CD14-positive monocyte (primary cell): Measurements from ENCODE around the gene TMEM182. TPM values are rescaled to one million over a fixed set of nuclear protein-coding genes. Genes with fewer than 3 reads are reported as not detected.

Source experiments
- DNase-seq, 3 donors: peaks; one replicate each; pipeline ENCODE4 v3.0.0-alpha.2; 2011 to 2022
- H2AFZ ChIP-seq: 2 replicates; pipeline ENCODE4 v1.6.0; 2012; ENCODE audit warnings: mild to moderate bottlenecking, low read depth, low read length, inconsistent platforms; ENCODE audit not compliant: insufficient read depth, poor library complexity, severe bottlenecking
- H3K27ac ChIP-seq, 2 donors: 1 replicate in 1 of 2; 2 replicates in 1 of 2; pipeline ENCODE4 v1.5.1; 2012 to 2013; ENCODE audit warnings: low read length in 2 of 2, control low read depth in 1 of 2, inconsistent platforms in 1 of 2, low read depth in 1 of 2, mild to moderate bottlenecking in 1 of 2
- H3K27me3 ChIP-seq, 2 donors: one replicate each; pipeline versions ENCODE4 v1.6.0 to v1.6.1; 2011 to 2013; ENCODE audit warnings: low read length in 2 of 2; ENCODE audit not compliant: control insufficient read depth in 2 of 2, insufficient read depth in 2 of 2
- H3K36me3 ChIP-seq, 2 donors: replicated peaks in 1 of 2; 1 replicate in 1 of 2; 2 replicates in 1 of 2; pipeline versions ENCODE4 v1.5.1 to v1.6.1; 2012 to 2013; ENCODE audit warnings: low read length in 2 of 2, control low read depth in 1 of 2, inconsistent platforms in 1 of 2, mild to moderate bottlenecking in 1 of 2; ENCODE audit not compliant: insufficient read depth in 2 of 2, control insufficient read depth in 1 of 2
- H3K4me1 ChIP-seq, 2 donors: 1 replicate in 1 of 2; 2 replicates in 1 of 2; pipeline versions ENCODE4 v1.5.1 to v1.6.1; 2012 to 2013; ENCODE audit warnings: low read length in 2 of 2, control low read depth in 1 of 2, inconsistent platforms in 1 of 2, mild to moderate bottlenecking in 1 of 2, moderate library complexity in 1 of 2; ENCODE audit not compliant: insufficient read depth in 2 of 2, control insufficient read depth in 1 of 2
- H3K4me2 ChIP-seq: replicated peaks from 2 replicates; pipeline ENCODE3; 2012; ENCODE audit warnings: low read length, moderate library complexity, mild to moderate bottlenecking; ENCODE audit not compliant: poor library complexity, severe bottlenecking; ENCODE audit errors: extremely low read depth
- H3K4me3 ChIP-seq, 3 experiments: fragments of 200-600 bp in 1 of 3; sonication (generic) in 1 of 3; replicated peaks in 1 of 3; 1 replicate in 2 of 3; 2 replicates in 1 of 3; pipeline ENCODE4 v1.5.1; 2011 to 2013; ENCODE audit warnings: low read length in 3 of 3, mild to moderate bottlenecking in 3 of 3, control low read depth in 2 of 3, low read depth in 2 of 3, inconsistent platforms in 1 of 3, moderate library complexity in 1 of 3
- H3K79me2 ChIP-seq: 2 replicates; pipeline ENCODE4 v1.6.0; 2012; ENCODE audit warnings: mild to moderate bottlenecking, control low read depth, inconsistent platforms, low read length, moderate library complexity; ENCODE audit not compliant: insufficient read depth
- H3K9ac ChIP-seq: 2 replicates; pipeline ENCODE4 v1.6.0; 2017; ENCODE audit warnings: low read length, mild to moderate bottlenecking; ENCODE audit not compliant: insufficient read depth, poor library complexity, severe bottlenecking
- H3K9me3 ChIP-seq, 2 donors: replicated peaks in 1 of 2; 1 replicate in 1 of 2; 2 replicates in 1 of 2; pipeline versions ENCODE4 v1.5.1 to v1.6.1; 2012 to 2013; ENCODE audit warnings: low read length in 2 of 2, control low read depth in 1 of 2; ENCODE audit not compliant: control insufficient read depth in 1 of 2, insufficient read depth in 1 of 2
- H4K20me1 ChIP-seq: 2 replicates; pipeline ENCODE4 v1.6.0; 2012; ENCODE audit warnings: mild to moderate bottlenecking, low read length, control low read depth, moderate library complexity; ENCODE audit not compliant: insufficient read depth
- H3K27ac Mint-ChIP-seq, 7 donors: one replicate each; pipeline ENCODE4 v1.8.0; 2020; ENCODE audit warnings: mild to moderate bottlenecking in 7 of 7, mixed read lengths in 7 of 7, moderate library complexity in 6 of 7, inconsistent platforms in 2 of 7
- H3K27me3 Mint-ChIP-seq, 3 donors: one replicate each; pipeline ENCODE4 v1.8.0; 2021 to 2022; ENCODE audit warnings: low read depth in 3 of 3, mild to moderate bottlenecking in 3 of 3, mixed read lengths in 3 of 3, moderate library complexity in 3 of 3, inconsistent platforms in 1 of 3
- H3K36me3 Mint-ChIP-seq, 2 donors: one replicate each; pipeline ENCODE4 v1.8.0; 2020; ENCODE audit warnings: mixed read lengths in 2 of 2, inconsistent platforms in 1 of 2, mild to moderate bottlenecking in 1 of 2
- H3K4me1 Mint-ChIP-seq: one replicate; pipeline ENCODE4 v1.8.0; 2020; ENCODE audit warnings: mild to moderate bottlenecking, mixed read lengths
- H3K4me3 Mint-ChIP-seq, 2 donors: one replicate each; pipeline ENCODE4 v1.8.0; 2020; ENCODE audit warnings: mild to moderate bottlenecking in 2 of 2, mixed read lengths in 2 of 2, moderate library complexity in 1 of 2
- H3K9me3 Mint-ChIP-seq, 7 donors: one replicate each; pipeline ENCODE4 v1.8.0; 2020 to 2022; ENCODE audit warnings: mixed read lengths in 7 of 7, mild to moderate bottlenecking in 6 of 7, moderate library complexity in 6 of 7, inconsistent platforms in 2 of 7
- CTCF ChIP-seq: fragments of 200-600 bp; IDR thresholded peaks from one replicate; pipeline ENCODE4 v1.8.0; 2022; ENCODE audit warnings: antibody characterized with exemption, mild to moderate bottlenecking
- WGBS: methylation state at CpG from one replicate; pipeline ENCODE4 v1.1.5; 2013; ENCODE audit warnings: missing lambda C conversion rate; ENCODE audit not compliant: insufficient coverage; 5-methylcytosine and 5-hydroxymethylcytosine counted together
- intact Hi-C, 2 donors: fragments of 100-400 bp; cut with micrococcal nuclease; formaldehyde crosslinking; loops; one replicate each; pipeline versions ENCODE4 v1.15.0 to v1.15.1; 2023
- polyA minus RNA-seq: library from RNA; depleted of rRNA, polyadenylated mRNA; stranded (reverse); fragments of >200 nt; gene quantifications from 2 replicates; pipeline ENCODE4 v1.2.3, GENCODE V29; 2012
- polyA plus RNA-seq, 3 donors: library from polyadenylated mRNA; depleted of rRNA in 1 of 3; unstranded in 2 of 3; stranded (reverse) in 1 of 3; fragments of 300-500 nt in 2 of 3; fragments of >200 nt in 1 of 3; fragmentation: Illumina TruSeq in 2 of 3; gene quantifications; 1 replicate in 2 of 3; 2 replicates in 1 of 3; pipeline ENCODE4 v1.2.3, GENCODE V29; 2012 to 2021
- total RNA-seq, 12 experiments: library from RNA in 1 of 12; stranded (reverse) in 1 of 12; fragments of 120-200 nt in 1 of 12; gene quantifications; one replicate each; pipeline ENCODE4 v1.2.4 and lab custom pipeline; 2013 to 2026; ENCODE audit warnings: mixed read lengths in 6 of 12, inconsistent platforms in 1 of 12

The TMEM182 gene
- 0.23 TPM for total RNA-seq (2013)
- polyA plus RNA-seq (under 1 TPM; 0.24 to 0.69 (median 0.28) TPM), polyA minus RNA-seq (under 0.01 TPM in 1 of 2 replicates, not detected in the other), total RNA-seq (lab: John Stamatoyannopoulos, UW) (0.06 to 2.9 (median 0.23) reads per million in 11 experiments)

- H3K36me3 Mint-ChIP-seq: peaks cover 0 to 2% of the 10 kb centered on the region in 2 donors
- peak within 1 kb of the TSS in 2 of 7 donors; percentile 19 to 56 for H3K27ac Mint-ChIP-seq
- TF ChIP-seq CTCF: no peak
- no peaks in the 10 kb centered on the region for H3K27me3 ChIP-seq
- H3K4me3 Mint-ChIP-seq: no peak within 1 kb of the TSS
- no peak within 1 kb of the TSS for H3K4me3 ChIP-seq
- no peaks in the 10 kb centered on the region for H3K4me1 ChIP-seq
- no peaks in the 10 kb centered on the region for H3K9me3 Mint-ChIP-seq
- no peak within 1 kb of the TSS for H2AFZ ChIP-seq
- H3K36me3 ChIP-seq: no peaks in the 10 kb centered on the region
- intact Hi-C loops: no loop called here
- H3K9ac ChIP-seq: no peak within 1 kb of the TSS
- H3K27ac ChIP-seq: no peak within 1 kb of the TSS
- H3K4me2 ChIP-seq: no peak within 1 kb of the TSS
- no peaks in the 10 kb centered on the region for H3K4me1 Mint-ChIP-seq
- peaks cover 0 to 1% (median 0%) of the 10 kb centered on the region in 3 donors for H3K27me3 Mint-ChIP-seq
- H3K9me3 ChIP-seq: no peaks in the 10 kb centered on the region
- DNase-seq: no peak
- WGBS: no CpG with 5 or more reads among the region's 4 CpGs
- no peaks in the 10 kb centered on the region for H3K79me2 ChIP-seq
- H4K20me1 ChIP-seq: no peaks in the 10 kb centered on the region
Observed at GRCh38 chr2:102761763-102762162, at the start of gene TMEM182. TMEM182 (plus strand) TSS chr2:102762031; CDS start chr2:102762218, 187 bp downstream.

GRCh38 chr2:102717308-102718018 is 44.4 kb upstream of the TMEM182 start:
- WGBS: 93% methylated on average over 1 of the region's 5 CpGs
- TF ChIP-seq CTCF: no peak
- H3K27ac ChIP-seq: no peak overlapping the region
- H4K20me1 ChIP-seq: no peaks in the 10 kb centered on the region
- Mint-ChIP-seq H3K36me3 (peaks cover 47 to 53% of the 10 kb centered on the region in 2 donors), H3K27ac (no peak overlapping the region), H3K4me3 (no peak overlapping the region), H3K9me3 (peaks cover 0 to 6% (median 0%) of the 10 kb centered on the region in 7 donors), H3K27me3 (peaks cover 0 to 2% (median 0%) of the 10 kb centered on the region in 3 donors), H3K4me1 (peaks cover 2% of the 10 kb centered on the region)
- H3K79me2 ChIP-seq: no peaks in the 10 kb centered on the region
- intact Hi-C loops: no loop called here
- peaks cover 24 to 50% of the 10 kb centered on the region in 2 donors for H3K36me3 ChIP-seq
- no peak overlapping the region for H3K4me3 ChIP-seq
- no peak overlapping the region for H2AFZ ChIP-seq
- no peaks in the 10 kb centered on the region for H3K27me3 ChIP-seq
- H3K9ac ChIP-seq: no peak overlapping the region
- H3K4me1 ChIP-seq: no peaks in the 10 kb centered on the region
- no peaks in the 10 kb centered on the region for H3K9me3 ChIP-seq
- DNase-seq: no peak
- no peak overlapping the region for H3K4me2 ChIP-seq
